Activated T-cell treated with anti-CD3 and anti-CD28 coated beads, Interleukin-2, amount 50 U/mL, for 72 hours (primary cell): ENCODE data around the gene MEIS2. TPM values are rescaled to one million over a fixed set of nuclear protein-coding genes. Genes with fewer than 3 reads are reported as not detected.
"Not testable (repeated sequence)": the region's sequence is repeated elsewhere in the genome, so short reads cannot be mapped to it uniquely, and the experiment has no call there.

Experiments used
- ATAC-seq, 2 donors: fragments of 150-1000 bp; cut with Tn5 transposase; replicated peaks in 1 of 2; 2 replicates each; pipeline ENCODE4 v1.10.0; 2021; ENCODE audit warnings: moderate library complexity in 2 of 2, mild to moderate bottlenecking in 1 of 2
- DNase-seq, 2 donors: peaks; one replicate each; pipeline ENCODE4 v3.0.0; 2021 to 2022; ENCODE audit warnings: mixed read lengths in 1 of 2
- H3K27ac Mint-ChIP-seq: one replicate; pipeline ENCODE4 v1.8.0; 2022; ENCODE audit warnings: mild to moderate bottlenecking, moderate library complexity, mixed read lengths
- H3K27me3 Mint-ChIP-seq: one replicate; pipeline ENCODE4 v1.8.0; 2022; ENCODE audit warnings: low read depth, mixed read lengths
- H3K36me3 Mint-ChIP-seq, 2 donors: one replicate each; pipeline ENCODE4 v1.8.0; 2022; ENCODE audit warnings: mixed read lengths in 2 of 2, mild to moderate bottlenecking in 1 of 2; ENCODE audit not compliant: insufficient read depth in 2 of 2
- H3K4me1 Mint-ChIP-seq: one replicate; pipeline ENCODE4 v1.8.0; 2022; ENCODE audit warnings: low read depth, mixed read lengths
- H3K4me3 Mint-ChIP-seq, 2 donors: one replicate each; pipeline ENCODE4 v1.8.0; 2022; ENCODE audit warnings: mild to moderate bottlenecking in 2 of 2, mixed read lengths in 2 of 2, moderate library complexity in 2 of 2
- H3K9me3 Mint-ChIP-seq, 2 donors: one replicate each; pipeline ENCODE4 v1.8.0; 2022; ENCODE audit warnings: mixed read lengths in 2 of 2
- total RNA-seq, 2 donors: library from RNA; stranded (reverse); gene quantifications; one replicate each; pipeline ENCODE4 v1.2.3, GENCODE V29; 2022

The MEIS2 gene
- total RNA-seq, 2 donors from 2014 or later, result 0.19 TPM; not detected in 1

DNA sequence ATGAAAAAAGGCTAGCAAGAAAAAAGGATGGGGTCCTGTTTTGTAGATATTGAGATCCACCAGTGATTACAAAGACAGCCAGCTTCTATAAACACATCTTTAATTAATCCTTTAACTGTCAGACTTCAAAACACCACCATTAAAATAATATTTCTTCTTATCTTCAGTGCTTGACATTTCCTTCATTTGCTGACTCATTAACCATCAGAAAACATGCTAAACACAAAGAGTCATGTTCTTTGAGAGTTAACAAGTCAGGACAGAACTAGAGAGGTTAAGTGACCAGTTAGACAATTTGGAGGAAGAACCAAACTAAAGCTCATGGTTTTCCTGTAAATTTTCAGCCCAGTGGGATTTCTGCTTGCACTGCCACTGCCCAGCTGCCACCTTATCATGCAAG lies 111.4 kb downstream of the MEIS2 start:
- no peak for ATAC-seq
- no peak overlapping the region for H3K4me3 Mint-ChIP-seq
- peaks cover 2 to 4% of the 10 kb centered on the region in 2 donors for H3K36me3 Mint-ChIP-seq
- no peak for DNase-seq
- no peak overlapping the region for H3K27ac Mint-ChIP-seq
- H3K27me3 Mint-ChIP-seq, result no peaks in the 10 kb centered on the region
- peaks cover 7 to 9% of the 10 kb centered on the region in 2 donors for H3K9me3 Mint-ChIP-seq
- H3K4me1 Mint-ChIP-seq, result no peaks in the 10 kb centered on the region

DNA sequence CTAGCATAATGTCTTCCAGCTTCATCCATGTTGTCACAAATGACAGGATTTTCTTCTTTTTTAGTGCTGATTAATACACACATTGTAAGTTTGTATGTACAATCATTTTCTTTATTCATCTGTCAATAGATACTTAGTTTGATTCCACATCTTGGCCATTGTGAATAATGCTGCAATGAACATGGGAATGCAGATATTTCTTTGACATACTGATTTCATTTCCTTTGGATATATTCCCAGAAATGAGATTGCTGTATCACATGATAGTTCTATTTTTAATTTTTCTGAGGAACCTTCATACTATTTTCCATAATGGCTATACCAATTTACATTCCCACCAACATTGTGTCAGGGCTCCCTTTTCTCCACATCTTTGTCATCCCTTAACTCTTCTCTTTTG lies 117.9 kb downstream of the MEIS2 start:
- ATAC-seq (no peak), DNase-seq (no peak)
- Mint-ChIP-seq H3K27ac (no peak overlapping the region), H3K27me3 (no peaks in the 10 kb centered on the region), H3K36me3 (peaks cover 2 to 4% of the 10 kb centered on the region in 2 donors), H3K4me3 (no peak overlapping the region), H3K4me1 (no peaks in the 10 kb centered on the region), H3K9me3 (peaks cover 12 to 16% of the 10 kb centered on the region in 2 donors)

DNA sequence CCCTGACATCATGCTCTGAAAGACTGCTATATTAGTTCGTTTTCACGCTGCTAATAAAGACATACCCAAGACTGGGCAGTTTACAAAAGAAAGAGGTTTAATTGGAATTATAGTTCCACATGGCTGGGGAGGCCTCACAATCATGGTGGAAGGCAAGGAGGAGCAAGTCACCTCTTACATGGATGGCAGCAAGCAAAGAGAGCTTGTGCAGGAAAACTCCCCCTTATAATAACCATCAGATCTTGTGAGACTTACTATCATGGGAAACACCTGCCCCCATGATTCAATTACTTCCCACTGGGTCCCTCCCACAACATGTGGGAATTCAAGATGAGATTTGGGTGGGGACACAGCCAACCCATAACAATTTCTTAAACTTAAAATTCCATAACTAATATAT lies 120.1 kb downstream of the MEIS2 start:
- H3K27me3 Mint-ChIP-seq, H3K4me3 Mint-ChIP-seq, H3K27ac Mint-ChIP-seq, H3K36me3 Mint-ChIP-seq, DNase-seq, H3K4me1 Mint-ChIP-seq, ATAC-seq: not testable (repeated sequence)
- peaks cover 12 to 13% of the 10 kb centered on the region in 2 donors for H3K9me3 Mint-ChIP-seq

DNA sequence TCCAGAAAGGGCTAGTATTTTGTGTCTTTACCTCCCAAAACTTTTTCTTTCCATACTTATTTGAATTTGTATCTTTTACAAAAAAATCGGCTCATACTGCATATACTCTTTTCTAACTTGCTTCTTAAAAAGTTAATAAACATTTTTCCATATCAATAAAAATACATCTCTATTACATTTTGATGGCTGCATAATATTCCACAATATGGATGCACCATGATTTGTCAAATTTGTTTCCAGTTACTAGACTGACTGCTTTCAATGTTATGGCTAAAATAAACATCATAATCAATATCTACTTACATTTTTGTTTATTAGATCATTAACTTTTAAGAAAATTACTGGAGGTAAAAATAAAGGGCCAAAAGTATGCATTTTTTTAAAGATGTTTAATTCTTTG lies 121.7 kb downstream of the MEIS2 start:
- DNase-seq, result no peak
- H3K4me3 Mint-ChIP-seq, result no peak overlapping the region
- no peaks in the 10 kb centered on the region for H3K36me3 Mint-ChIP-seq
- no peaks in the 10 kb centered on the region for H3K27me3 Mint-ChIP-seq
- ATAC-seq, result no peak
- no peak overlapping the region for H3K27ac Mint-ChIP-seq
- H3K4me1 Mint-ChIP-seq, result no peaks in the 10 kb centered on the region
- peaks cover 5 to 7% of the 10 kb centered on the region in 2 donors for H3K9me3 Mint-ChIP-seq

DNA sequence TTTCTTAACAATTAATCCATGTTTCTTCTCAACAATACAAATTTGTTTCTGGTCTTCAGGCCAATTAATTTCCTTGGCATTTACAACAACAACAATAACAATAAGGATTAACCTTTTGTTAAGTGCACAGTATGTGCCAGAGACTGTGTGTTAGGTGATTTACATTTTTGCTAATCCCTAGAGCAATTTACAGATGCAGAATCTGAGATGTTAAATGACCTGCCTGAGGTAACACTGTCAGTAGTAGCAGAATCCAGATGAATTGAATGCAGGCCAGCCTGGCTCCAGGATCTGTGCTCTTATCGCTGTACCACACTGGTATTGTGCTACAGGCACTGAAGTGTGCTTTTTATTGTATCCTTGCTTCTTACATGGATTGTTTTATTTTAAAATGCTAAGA lies 122.2 kb downstream of the MEIS2 start:
- H3K9me3 Mint-ChIP-seq, result peaks cover 5 to 7% of the 10 kb centered on the region in 2 donors
- no peaks in the 10 kb centered on the region for H3K4me1 Mint-ChIP-seq
- H3K27ac Mint-ChIP-seq, result no peak overlapping the region
- H3K27me3 Mint-ChIP-seq, result no peaks in the 10 kb centered on the region
- no peak overlapping the region for H3K4me3 Mint-ChIP-seq
- ATAC-seq, result no peak
- no peaks in the 10 kb centered on the region for H3K36me3 Mint-ChIP-seq
- no peak for DNase-seq

DNA sequence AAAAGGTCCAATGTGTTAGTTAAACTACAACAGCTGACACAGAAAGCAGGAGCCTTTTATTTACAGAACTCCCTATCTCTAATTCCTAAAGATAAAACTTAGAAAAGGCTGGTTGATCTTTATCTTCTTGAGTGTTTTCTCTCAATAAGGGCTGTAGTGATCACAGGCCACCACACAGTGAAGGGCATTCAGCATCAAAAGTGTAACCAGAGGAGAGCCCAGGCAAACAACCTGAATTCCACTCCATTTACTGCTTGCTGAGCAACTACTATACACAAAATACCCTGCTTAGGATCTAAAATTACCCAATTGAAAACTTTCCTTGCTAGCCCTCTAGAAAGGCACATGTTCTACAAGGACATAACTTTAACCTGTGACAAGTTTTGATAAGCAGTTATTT lies 122.7 kb downstream of the MEIS2 start:
- ATAC-seq, result no peak
- H3K27ac Mint-ChIP-seq, result no peak overlapping the region
- no peaks in the 10 kb centered on the region for H3K4me1 Mint-ChIP-seq
- DNase-seq, result no peak
- no peaks in the 10 kb centered on the region for H3K36me3 Mint-ChIP-seq
- no peak overlapping the region for H3K4me3 Mint-ChIP-seq
- peaks cover 2 to 6% of the 10 kb centered on the region in 2 donors for H3K9me3 Mint-ChIP-seq
- no peaks in the 10 kb centered on the region for H3K27me3 Mint-ChIP-seq

DNA sequence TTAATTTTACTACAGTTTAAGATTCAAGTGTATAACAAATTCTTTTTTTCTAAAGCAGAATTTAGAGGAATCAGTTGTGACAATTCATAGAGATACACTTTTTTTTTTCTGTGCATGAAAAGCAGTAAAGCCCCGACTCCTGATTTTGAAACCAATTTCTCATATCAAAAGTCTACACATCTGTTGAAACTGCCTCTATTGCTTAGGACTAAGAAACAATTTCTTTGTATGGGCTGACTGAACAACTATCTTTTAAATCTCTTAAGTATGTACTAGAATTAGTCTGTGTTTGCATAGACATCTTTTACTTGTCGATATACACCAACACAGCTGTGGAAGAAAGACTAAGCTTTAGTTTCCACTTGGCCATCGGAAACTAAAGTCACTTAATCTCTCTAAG lies 127.6 kb downstream of the MEIS2 start:
- no peak overlapping the region for H3K27ac Mint-ChIP-seq
- no peak for DNase-seq
- peaks cover 7% of the 10 kb centered on the region for H3K27me3 Mint-ChIP-seq
- no peak overlapping the region for H3K4me3 Mint-ChIP-seq
- no peaks in the 10 kb centered on the region for H3K36me3 Mint-ChIP-seq
- H3K9me3 Mint-ChIP-seq, result peaks cover 0 to 2% of the 10 kb centered on the region in 2 donors
- no peaks in the 10 kb centered on the region for H3K4me1 Mint-ChIP-seq
- no peak for ATAC-seq

DNA sequence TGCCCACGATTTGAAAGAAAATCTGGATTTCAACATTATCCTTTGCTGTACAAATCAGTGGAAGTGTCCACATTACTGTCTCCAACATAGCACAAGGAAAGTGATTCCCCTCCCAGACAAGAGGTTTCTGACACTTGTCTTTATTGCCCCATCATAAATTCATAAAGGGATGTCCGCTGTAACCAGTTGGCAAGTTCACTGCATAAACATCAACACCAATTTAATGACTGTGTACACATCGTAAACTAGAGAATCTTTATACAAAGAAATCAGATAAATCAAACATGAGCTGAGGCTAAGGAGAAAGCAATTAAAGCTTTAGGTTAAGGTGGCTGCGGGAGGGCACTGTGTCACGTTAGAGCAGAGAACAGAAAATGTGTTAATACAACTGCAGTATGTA lies 129.8 kb downstream of the MEIS2 start:
- Mint-ChIP-seq H3K27me3 (peaks cover 7% of the 10 kb centered on the region), H3K36me3 (no peaks in the 10 kb centered on the region), H3K4me1 (no peaks in the 10 kb centered on the region), H3K9me3 (peaks cover 0 to 2% of the 10 kb centered on the region in 2 donors), H3K27ac (no peak overlapping the region), H3K4me3 (no peak overlapping the region)
- no peak for ATAC-seq
- DNase-seq, result no peak

DNA sequence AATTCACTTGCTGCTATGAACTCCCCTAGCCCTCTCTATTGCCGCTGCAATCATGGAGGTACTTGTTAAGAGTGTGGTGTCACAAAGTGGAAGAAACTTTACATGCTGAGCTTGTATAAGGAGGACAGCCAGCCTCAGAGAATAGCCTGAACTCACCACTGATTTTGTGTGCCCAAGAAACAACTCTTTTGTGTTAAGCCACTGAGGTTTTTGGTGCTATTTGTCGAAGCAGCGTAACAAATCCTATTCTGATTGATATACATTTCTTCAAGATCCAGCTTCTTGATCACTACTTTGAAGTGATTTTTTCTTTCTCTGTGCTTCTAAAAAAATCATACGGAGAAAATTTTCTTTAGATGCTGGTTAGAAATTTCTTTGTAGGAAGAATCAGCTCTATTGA lies 132.4 kb downstream of the MEIS2 start:
- Mint-ChIP-seq H3K27ac (no peak overlapping the region), H3K27me3 (peaks cover 7% of the 10 kb centered on the region), H3K4me3 (no peak overlapping the region), H3K36me3 (no peaks in the 10 kb centered on the region), H3K4me1 (no peaks in the 10 kb centered on the region), H3K9me3 (peaks cover 0 to 2% of the 10 kb centered on the region in 2 donors)
- no peak for DNase-seq
- no peak for ATAC-seq

DNA sequence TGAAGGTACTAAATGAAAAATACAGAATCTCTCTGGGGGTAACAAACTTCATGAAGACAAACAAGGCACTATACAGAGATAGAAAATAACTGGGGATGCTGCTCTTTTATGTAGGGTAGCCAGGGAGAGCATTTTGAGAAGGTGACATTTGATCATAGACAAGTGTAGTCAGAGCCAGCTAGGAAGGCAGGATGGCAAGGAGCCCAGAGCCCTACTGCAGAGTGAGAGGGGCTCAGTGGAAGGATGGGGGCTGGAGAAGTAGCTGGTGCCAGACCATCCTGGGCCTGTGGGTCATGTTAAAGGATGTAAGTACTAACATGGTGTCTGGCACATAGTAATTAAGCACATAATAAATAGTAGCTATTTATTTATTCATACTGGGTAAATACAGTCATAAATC lies 133.6 kb downstream of the MEIS2 start:
- no peak for ATAC-seq
- Mint-ChIP-seq H3K27ac (no peak overlapping the region), H3K4me3 (no peak overlapping the region), H3K36me3 (no peaks in the 10 kb centered on the region), H3K9me3 (peaks cover 0 to 2% of the 10 kb centered on the region in 2 donors), H3K27me3 (peaks cover 7% of the 10 kb centered on the region), H3K4me1 (no peaks in the 10 kb centered on the region)
- no peak for DNase-seq

DNA sequence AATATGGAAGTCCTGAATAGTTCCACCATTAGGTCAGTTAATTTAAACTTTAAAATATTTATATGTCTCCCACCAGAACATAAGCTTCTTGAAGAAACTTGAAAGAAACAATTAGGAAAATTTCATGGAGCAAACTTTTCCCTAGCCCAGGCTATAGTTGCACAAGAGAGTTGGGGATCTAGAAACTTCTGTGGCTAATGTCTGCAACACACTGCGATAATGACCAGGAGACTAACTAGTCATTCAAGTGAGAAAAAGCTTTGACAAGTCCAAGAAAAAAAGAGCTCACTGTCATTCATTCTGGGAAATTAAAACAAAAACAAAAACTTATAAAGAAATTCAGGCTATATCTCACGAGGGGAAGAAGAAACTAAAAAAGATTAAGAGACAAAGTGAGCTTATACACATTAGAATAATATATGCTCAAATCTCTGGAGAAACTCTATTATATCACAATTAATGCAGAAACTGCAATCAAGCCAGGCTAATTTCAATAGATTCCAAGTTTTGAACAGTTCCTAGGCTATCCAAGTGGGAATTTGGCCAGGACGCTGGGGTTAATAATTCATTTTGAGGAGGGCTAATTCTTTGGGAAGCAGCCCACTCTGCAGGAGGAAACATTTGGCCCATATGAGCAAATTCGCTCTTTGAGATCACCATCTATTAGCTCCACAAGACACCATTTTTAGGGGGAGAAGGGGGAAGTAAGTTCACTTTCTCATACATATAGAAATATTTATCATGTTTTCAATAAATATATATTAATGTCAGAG lies 134.6 kb downstream of the MEIS2 start:
- Mint-ChIP-seq H3K9me3 (peaks cover 0 to 2% of the 10 kb centered on the region in 2 donors), H3K27me3 (peaks cover 7% of the 10 kb centered on the region), H3K36me3 (no peaks in the 10 kb centered on the region), H3K27ac (no peak overlapping the region), H3K4me3 (no peak overlapping the region), H3K4me1 (no peaks in the 10 kb centered on the region)
- no peak for ATAC-seq
- DNase-seq, result no peak

DNA sequence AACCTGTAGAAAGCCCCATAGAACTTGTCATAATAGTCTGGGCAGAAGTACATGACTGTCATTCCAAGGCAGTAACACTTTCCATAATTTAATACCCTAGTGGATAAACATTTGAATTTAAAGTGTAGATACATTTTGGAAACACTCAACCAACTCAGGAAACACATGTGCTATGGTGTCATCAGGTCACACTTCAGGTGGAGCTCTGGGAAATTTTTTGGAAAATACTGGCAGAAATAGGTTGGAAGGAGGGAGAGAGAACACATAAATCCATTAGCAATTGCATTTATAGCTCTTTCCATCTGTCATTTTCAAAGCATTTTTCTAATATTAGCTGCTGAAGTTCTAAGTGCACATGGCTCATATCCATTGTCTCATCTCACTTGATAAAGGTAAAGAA lies 135.7 kb downstream of the MEIS2 start:
- Mint-ChIP-seq H3K36me3 (no peaks in the 10 kb centered on the region), H3K4me3 (no peak overlapping the region), H3K27me3 (peaks cover 7% of the 10 kb centered on the region), H3K27ac (no peak overlapping the region), H3K9me3 (no peaks in the 10 kb centered on the region), H3K4me1 (no peaks in the 10 kb centered on the region)
- no peak for ATAC-seq
- no peak for DNase-seq

DNA sequence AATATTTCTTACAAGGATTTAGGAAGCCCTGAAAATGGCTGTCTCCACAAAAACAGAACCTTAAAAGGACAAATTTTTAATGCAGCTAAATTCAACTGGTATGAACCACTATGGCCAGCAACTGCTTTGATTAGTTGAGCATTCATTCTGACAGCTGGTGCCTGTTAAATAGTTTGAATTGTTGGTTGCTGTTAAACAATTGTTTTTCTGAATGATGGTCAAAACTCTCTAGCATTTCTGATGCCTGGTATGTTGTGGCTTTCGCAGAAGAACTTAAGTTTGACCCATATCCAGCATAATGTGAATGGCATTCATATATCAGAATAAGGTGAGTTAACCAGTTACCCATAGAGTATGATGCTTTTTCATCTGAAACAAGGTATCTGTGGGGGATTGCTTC lies 138.4 kb downstream of the MEIS2 start:
- ATAC-seq, result no peak

DNA sequence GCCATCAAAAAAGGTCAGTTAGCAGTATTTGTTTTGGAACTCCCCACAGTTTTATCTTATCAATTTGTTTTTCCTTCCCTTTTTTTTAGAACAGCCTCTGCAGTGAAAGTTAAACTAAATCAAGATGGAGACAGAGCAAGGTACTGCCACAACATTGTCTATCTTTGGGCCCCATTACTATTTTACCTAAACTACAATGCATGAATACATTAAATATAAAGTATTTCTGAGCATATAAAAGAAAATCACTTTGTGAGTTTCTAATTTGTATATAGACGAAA lies 139.5 kb downstream of the MEIS2 start:
- H3K27ac Mint-ChIP-seq, result no peak overlapping the region
- ATAC-seq (no peak), DNase-seq (no peak)
- no peak overlapping the region for H3K4me3 Mint-ChIP-seq
- no peaks in the 10 kb centered on the region for H3K27me3 Mint-ChIP-seq
- no peaks in the 10 kb centered on the region for H3K36me3 Mint-ChIP-seq
- H3K4me1 Mint-ChIP-seq, result no peaks in the 10 kb centered on the region
- H3K9me3 Mint-ChIP-seq, result no peaks in the 10 kb centered on the region

More for the DNA sequence above, 138.4 kb downstream of the MEIS2 start:
- no peak overlapping the region for H3K4me3 Mint-ChIP-seq
- no peak for DNase-seq
- no peaks in the 10 kb centered on the region for H3K9me3 Mint-ChIP-seq
- no peaks in the 10 kb centered on the region for H3K27me3 Mint-ChIP-seq
- no peak overlapping the region for H3K27ac Mint-ChIP-seq
- no peaks in the 10 kb centered on the region for H3K4me1 Mint-ChIP-seq
- H3K36me3 Mint-ChIP-seq, result no peaks in the 10 kb centered on the region
